ENCODE measurements around the gene POLR1A. TPM values are rescaled to one million over a fixed set of nuclear protein-coding genes. Genes with fewer than 3 reads are reported as not detected.
A peak's percentile ranks its signal among the peaks of the same experiment; 100 is the strongest.

The POLR1A gene
- total RNA-seq, 1 donor from 2014 or later: 67.6 TPM

DNA sequence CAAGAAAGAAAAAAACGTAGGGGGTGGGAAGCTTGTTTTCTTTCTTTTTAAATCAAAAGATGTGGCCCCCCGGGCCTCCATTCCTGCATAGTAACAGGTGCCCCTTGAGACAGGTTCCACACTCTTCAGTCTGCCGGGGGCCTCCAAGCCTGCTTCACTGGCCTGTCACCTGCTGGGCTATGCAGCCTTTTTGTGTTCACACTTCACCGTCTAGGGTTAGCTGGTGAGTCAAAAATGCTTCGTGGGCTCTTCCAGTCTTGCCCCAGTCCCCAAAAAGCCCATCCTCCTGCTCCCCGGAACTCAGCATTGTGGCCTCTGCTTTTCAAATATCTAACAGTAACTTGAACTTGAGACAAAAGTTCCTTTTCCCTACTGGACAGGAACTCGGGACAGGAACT is 67.9 kb downstream of the POLR1A start:
- no peak for DNase-seq (ENCODE audit: low spot score)

- DNase-seq (ENCODE audit: low spot score): peak; percentile 57
These were observed 68.4 kb downstream of the POLR1A start for GRCh38 chr2:86037141-86037794.

GRCh38 chr2:86036669-86037138 is 69.0 kb downstream of the POLR1A start:
- no peak for DNase-seq (ENCODE audit: low spot score)

- DNase-seq (ENCODE audit: low spot score): peak; percentile 72
These were observed 69.6 kb downstream of the POLR1A start for GRCh38 chr2:86035883-86036668.

GRCh38 chr2:86035376-86035882 is 70.3 kb downstream of the POLR1A start:
- no peak for DNase-seq (ENCODE audit: low spot score)

GRCh38 chr2:86033751-86034692 is 71.7 kb downstream of the POLR1A start:
- DNase-seq (ENCODE audit: low spot score): no peak

DNA sequence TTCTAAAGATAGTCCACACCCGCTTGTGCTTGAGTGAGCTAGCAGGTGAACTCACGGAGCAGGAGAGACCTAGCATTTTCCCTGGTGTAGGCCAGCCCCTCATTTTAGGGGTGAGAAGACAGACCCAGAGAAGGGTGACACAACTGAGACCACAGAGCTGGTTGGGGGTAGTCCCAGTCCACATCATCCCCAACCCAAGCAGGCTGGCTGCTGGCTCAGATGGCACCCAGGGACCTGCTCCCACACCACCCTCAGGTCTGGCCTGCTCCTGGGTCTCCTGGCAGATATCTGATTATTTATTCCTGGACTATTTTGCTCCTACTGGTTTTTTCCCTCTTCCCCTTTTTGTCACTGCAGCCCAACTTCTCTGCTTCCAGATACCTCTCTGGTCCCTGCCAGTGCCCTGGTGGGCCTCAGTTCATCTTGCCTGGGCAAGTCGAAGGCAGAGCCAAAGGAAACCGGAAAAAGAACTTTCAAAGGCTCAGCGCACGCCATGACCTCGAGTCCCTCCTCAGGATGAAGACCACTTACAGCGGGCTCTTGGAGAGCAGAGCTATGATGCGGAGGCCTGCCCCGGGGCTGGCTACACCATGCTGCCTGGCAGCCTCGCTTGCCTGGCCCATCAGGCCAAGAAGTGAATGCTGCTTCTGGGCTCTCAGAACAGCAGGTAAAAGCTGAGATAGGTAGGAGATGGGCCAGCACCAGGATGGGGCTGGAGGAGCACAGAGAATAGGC is 72.7 kb downstream of the POLR1A start:
- DNase-seq (ENCODE audit: low spot score): no peak

GRCh38 chr2:86031606-86032005 is 74.1 kb downstream of the POLR1A start:
- no peak for DNase-seq (ENCODE audit: low spot score)

- DNase-seq (ENCODE audit: low spot score): no peak
These were observed 74.5 kb downstream of the POLR1A start for GRCh38 chr2:86031151-86031550.

DNA sequence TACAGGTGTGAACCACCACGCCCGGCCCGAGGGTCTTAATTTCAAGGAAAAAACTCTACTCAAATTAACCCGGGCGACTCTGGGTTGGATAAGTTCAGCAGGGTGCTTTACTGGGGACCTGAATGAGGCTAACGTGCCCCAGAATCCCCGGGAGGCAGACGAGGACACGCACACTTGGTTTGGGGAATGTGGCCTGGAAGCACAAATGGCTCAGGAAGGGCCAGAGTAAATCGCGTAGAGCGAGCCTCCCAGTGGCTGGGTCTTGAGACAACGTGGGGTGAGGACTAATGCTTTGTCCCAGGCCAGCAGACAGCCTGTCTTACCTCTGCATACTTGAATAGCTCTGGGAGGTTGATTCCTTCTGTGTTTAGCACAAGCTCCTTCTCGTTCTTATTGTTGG is 75.8 kb downstream of the POLR1A start:
- no peak for DNase-seq (ENCODE audit: low spot score)

DNA sequence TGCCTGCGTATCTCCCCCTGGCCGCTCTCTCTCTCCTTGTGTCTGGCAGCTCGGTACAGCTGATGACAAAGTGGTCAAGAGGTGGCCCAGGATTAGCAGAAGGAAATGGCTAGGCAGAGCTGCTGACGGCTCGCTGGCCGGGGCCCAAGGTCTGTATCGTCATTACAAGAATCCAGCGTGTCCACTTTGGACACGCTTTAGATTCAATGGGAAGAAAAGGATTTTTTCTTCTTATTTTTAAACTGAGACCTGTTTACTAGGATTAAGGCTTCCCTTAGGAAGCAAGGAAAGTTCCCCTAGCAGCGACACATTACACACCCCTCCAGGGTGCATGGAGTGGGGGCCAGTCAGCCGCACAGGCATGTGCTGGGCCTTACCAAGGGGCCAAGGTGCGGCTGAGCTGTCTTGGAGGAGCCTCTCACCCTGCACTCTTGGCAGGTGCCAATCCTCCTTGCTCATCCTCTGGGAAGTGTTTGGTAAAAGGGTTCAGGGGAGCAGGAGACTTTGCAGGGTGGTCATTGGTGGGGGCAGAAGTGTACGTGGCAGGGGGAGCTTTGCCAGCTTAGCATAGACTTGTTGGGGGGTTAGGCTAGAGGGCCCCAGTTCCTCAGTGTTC is 76.8 kb downstream of the POLR1A start:
- DNase-seq (ENCODE audit: low spot score): no peak

- no peak for DNase-seq (ENCODE audit: low spot score)
These were observed 77.5 kb downstream of the POLR1A start for GRCh38 chr2:86027922-86028765.

GRCh38 chr2:86027196-86027921 is 78.3 kb downstream of the POLR1A start:
- no peak for DNase-seq (ENCODE audit: low spot score)

- no peak for DNase-seq (ENCODE audit: low spot score)
These were observed 79.0 kb downstream of the POLR1A start for GRCh38 chr2:86026744-86027065.

- DNase-seq (ENCODE audit: low spot score): no peak
These were observed 79.5 kb downstream of the POLR1A start for GRCh38 chr2:86025976-86026743.

GRCh38 chr2:86025229-86025820 is 80.4 kb downstream of the POLR1A start:
- no peak for DNase-seq (ENCODE audit: low spot score)

- no peak for DNase-seq (ENCODE audit: low spot score)
These were observed 82.3 kb downstream of the POLR1A start for GRCh38 chr2:86023366-86023712.

DNA sequence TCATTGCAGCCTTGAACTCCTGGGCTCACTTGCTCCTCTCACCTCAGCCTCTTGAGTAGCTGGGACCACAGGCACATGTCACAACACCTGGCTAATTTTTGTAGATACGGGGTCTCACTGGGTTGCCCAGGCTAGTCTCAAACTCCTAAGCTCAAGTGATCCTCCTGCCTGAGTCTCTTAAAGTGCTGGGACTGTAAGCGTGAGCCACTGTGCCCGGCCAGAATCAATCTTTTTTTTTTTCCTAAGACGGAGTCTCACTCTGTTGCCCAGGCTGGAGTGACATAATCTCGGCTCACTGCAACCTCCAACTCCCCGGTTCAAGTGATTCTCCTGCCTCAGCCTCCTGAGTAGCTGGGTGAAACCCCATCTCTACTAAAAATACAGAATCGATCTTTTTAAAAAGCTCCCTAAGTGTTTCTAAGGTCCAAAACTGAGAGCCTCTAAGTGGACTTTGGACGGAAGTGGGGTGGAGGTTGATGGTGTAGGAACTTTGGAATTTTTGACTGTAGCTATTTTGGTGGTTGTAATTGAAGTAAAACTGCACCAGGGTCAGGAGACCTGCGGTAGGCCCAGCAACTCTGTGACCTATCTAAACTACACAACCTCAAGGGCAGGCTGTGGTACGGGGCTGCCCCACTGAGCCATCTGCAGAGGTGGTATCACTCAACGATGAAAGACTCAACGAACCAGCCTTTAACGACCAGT is 82.9 kb downstream of the POLR1A start:
- no peak for DNase-seq (ENCODE audit: low spot score)
